Endothelial cell (in vitro differentiated cells): ENCODE results near the gene PCDHGA1. TPM values are rescaled to one million over a fixed set of nuclear protein-coding genes. Genes with fewer than 3 reads are reported as not detected.
"Not testable (repeated sequence)": the region's sequence is repeated elsewhere in the genome, so short reads cannot be mapped to it uniquely, and the experiment has no call there.

Source experiments
- DNase-seq: peaks from one replicate; pipeline ENCODE4 v3.0.0; 2021; ENCODE audit warnings: low spot score
- H3K27ac Mint-ChIP-seq: one replicate; pipeline ENCODE4 v1.8.0; 2021; ENCODE audit warnings: mixed read lengths, inconsistent platforms; ENCODE audit not compliant: unreplicated experiment
- H3K27me3 Mint-ChIP-seq: one replicate; pipeline ENCODE4 v1.8.0; 2021; ENCODE audit warnings: mild to moderate bottlenecking, moderate library complexity, mixed read lengths, inconsistent platforms; ENCODE audit not compliant: unreplicated experiment
- H3K36me3 Mint-ChIP-seq: one replicate; pipeline ENCODE4 v1.8.0; 2021; ENCODE audit warnings: mild to moderate bottlenecking, low read depth, mixed read lengths, inconsistent platforms; ENCODE audit not compliant: unreplicated experiment
- H3K4me1 Mint-ChIP-seq: one replicate; pipeline ENCODE4 v1.8.0; 2021; ENCODE audit warnings: mild to moderate bottlenecking, mixed read lengths, inconsistent platforms; ENCODE audit not compliant: unreplicated experiment
- H3K4me3 Mint-ChIP-seq: one replicate; pipeline ENCODE4 v1.8.0; 2021; ENCODE audit warnings: mild to moderate bottlenecking, mixed read lengths, inconsistent platforms; ENCODE audit not compliant: unreplicated experiment
- H3K9me3 Mint-ChIP-seq: one replicate; pipeline ENCODE4 v1.8.0; 2021; ENCODE audit warnings: mixed read lengths, inconsistent platforms; ENCODE audit not compliant: unreplicated experiment
- CTCF ChIP-seq: fragments of 200-600 bp; sonication (generic); IDR thresholded peaks from one replicate; pipeline ENCODE4 v1.5.0; 2021; ENCODE audit warnings: antibody characterized with exemption; ENCODE audit not compliant: unreplicated experiment
- total RNA-seq: library from RNA; stranded (reverse); fragmentation: NEBNext Ultra II Directional; extraction: Animal tissue kit (Norgen Biotek cat#: 25700); gene quantifications from one replicate; pipeline ENCODE4 v1.2.1, GENCODE V29; 2021; ENCODE audit not compliant: unreplicated experiment

The PCDHGA1 gene
- total RNA-seq, 1 donor from 2014 or later, result 1.4 TPM

GRCh38 chr5:141374627-141375026 lies 44.3 kb downstream of the PCDHGA1 start:
- Mint-ChIP-seq H3K4me1 (no peaks in the 10 kb centered on the region), H3K27me3 (peaks cover 2% of the 10 kb centered on the region), H3K36me3 (peaks cover 62% of the 10 kb centered on the region), H3K4me3 (peak overlapping the region; percentile 73), H3K9me3 (peaks cover 27% of the 10 kb centered on the region), H3K27ac (no peak overlapping the region)
- DNase-seq, result no peak
- TF ChIP-seq CTCF, result no peak

GRCh38 chr5:141375444-141376155 lies 45.3 kb downstream of the PCDHGA1 start:
- H3K4me3 Mint-ChIP-seq, DNase-seq, H3K27ac Mint-ChIP-seq, H3K27me3 Mint-ChIP-seq, H3K4me1 Mint-ChIP-seq: not testable (repeated sequence)
- H3K9me3 Mint-ChIP-seq, result peaks cover 27% of the 10 kb centered on the region
- H3K36me3 Mint-ChIP-seq, result peaks cover 55% of the 10 kb centered on the region

- Mint-ChIP-seq H3K9me3 (peaks cover 22% of the 10 kb centered on the region), H3K36me3 (peaks cover 52% of the 10 kb centered on the region), H3K4me1 (no peaks in the 10 kb centered on the region), H3K27me3 (peaks cover 4% of the 10 kb centered on the region), H3K27ac (no peak within 1 kb of the TSS), H3K4me3 (peak within 1 kb of the TSS; percentile 89)
- no peak for TF ChIP-seq CTCF
- DNase-seq, result no peak
These were observed 52.4 kb downstream of the PCDHGA1 start, which contains the start of gene PCDHGA7 for GRCh38 chr5:141382469-141383294. Gene PCDHGA7 (plus strand): TSS chr5:141382742. CDS start chr5:141382900, 158 bp downstream.

GRCh38 chr5:141383345-141383744 lies 53.0 kb downstream of the PCDHGA1 start:
- H3K9me3 Mint-ChIP-seq, result peaks cover 24% of the 10 kb centered on the region
- H3K27me3 Mint-ChIP-seq, result peaks cover 4% of the 10 kb centered on the region
- H3K36me3 Mint-ChIP-seq, result peaks cover 54% of the 10 kb centered on the region
- peak overlapping the region; percentile 89 for H3K4me3 Mint-ChIP-seq
- no peaks in the 10 kb centered on the region for H3K4me1 Mint-ChIP-seq
- no peak for TF ChIP-seq CTCF
- no peak for DNase-seq
- H3K27ac Mint-ChIP-seq, result no peak overlapping the region

- no peaks in the 10 kb centered on the region for H3K4me1 Mint-ChIP-seq
- H3K9me3 Mint-ChIP-seq, result peaks cover 32% of the 10 kb centered on the region
- peaks cover 65% of the 10 kb centered on the region for H3K36me3 Mint-ChIP-seq
- H3K27ac Mint-ChIP-seq, result no peak overlapping the region
- peak overlapping the region; percentile 62 for H3K4me3 Mint-ChIP-seq
- peaks cover 4% of the 10 kb centered on the region for H3K27me3 Mint-ChIP-seq
- no peak for DNase-seq
- no peak for TF ChIP-seq CTCF
These were observed 54.4 kb downstream of the PCDHGA1 start for GRCh38 chr5:141384471-141385267.
